ENCODE data around the gene MLF2. TPM values are rescaled to one million over a fixed set of nuclear protein-coding genes. Genes with fewer than 3 reads are reported as not detected.

Gene MLF2
- total RNA-seq, 1 donor: 229 TPM

- DNase-seq (ENCODE audit: low read depth): no peak
- H3K4me3 ChIP-seq (ENCODE audit: low read depth, low read length): peak overlapping the region; percentile 43
- TF ChIP-seq CTCF (IDR thresholded peaks at IDR 0.05; ENCODE audit: insufficient read depth, low read depth, low read length): no peak
These were observed 25.3 kb upstream of the MLF2 start for GRCh38 chr12:6778217-6778573.

GRCh38 chr12:6777386-6777785 is 24.4 kb upstream of the MLF2 start:
- no peak for DNase-seq (ENCODE audit: low read depth)
- TF ChIP-seq CTCF (IDR thresholded peaks at IDR 0.05; ENCODE audit: insufficient read depth, low read depth, low read length): no peak
- no peak overlapping the region for H3K4me3 ChIP-seq (ENCODE audit: low read depth, low read length)

- TF ChIP-seq CTCF (IDR thresholded peaks at IDR 0.05; ENCODE audit: insufficient read depth, low read depth, low read length): no peak
- DNase-seq (ENCODE audit: low read depth): no peak
- no peak overlapping the region for H3K4me3 ChIP-seq (ENCODE audit: low read depth, low read length)
These were observed 22.5 kb upstream of the MLF2 start for GRCh38 chr12:6775185-6776174.

- no peak for TF ChIP-seq CTCF (IDR thresholded peaks at IDR 0.05; ENCODE audit: insufficient read depth, low read depth, low read length)
- no peak overlapping the region for H3K4me3 ChIP-seq (ENCODE audit: low read depth, low read length)
- no peak for DNase-seq (ENCODE audit: low read depth)
These were observed 21.6 kb upstream of the MLF2 start for GRCh38 chr12:6774499-6775062.

- TF ChIP-seq CTCF (IDR thresholded peaks at IDR 0.05; ENCODE audit: insufficient read depth, low read depth, low read length): no peak
- DNase-seq (ENCODE audit: low read depth): no peak
- no peak overlapping the region for H3K4me3 ChIP-seq (ENCODE audit: low read depth, low read length)
These were observed 20.8 kb upstream of the MLF2 start for GRCh38 chr12:6773590-6774351.

- no peak for DNase-seq (ENCODE audit: low read depth)
These were observed 20.0 kb upstream of the MLF2 start for GRCh38 chr12:6772726-6773589.

More at GRCh38 chr12:6772726-6773589, 20.0 kb upstream of the MLF2 start:
- H3K4me3 ChIP-seq (ENCODE audit: low read depth, low read length): no peak overlapping the region
- no peak for TF ChIP-seq CTCF (IDR thresholded peaks at IDR 0.05; ENCODE audit: insufficient read depth, low read depth, low read length)

Data from fibroblast of villous mesenchyme (primary cell).